Measurements from ENCODE around the gene VIPR2. TPM values are rescaled to one million over a fixed set of nuclear protein-coding genes. Genes with fewer than 3 reads are reported as not detected.

VIPR2 gene
- total RNA-seq, 1 donor from 2014 or later, result 0.07 TPM

- H3K27ac Mint-ChIP-seq (ENCODE audit: unreplicated experiment), result peak overlapping the region; percentile 64
- TF ChIP-seq, protein P1, sequence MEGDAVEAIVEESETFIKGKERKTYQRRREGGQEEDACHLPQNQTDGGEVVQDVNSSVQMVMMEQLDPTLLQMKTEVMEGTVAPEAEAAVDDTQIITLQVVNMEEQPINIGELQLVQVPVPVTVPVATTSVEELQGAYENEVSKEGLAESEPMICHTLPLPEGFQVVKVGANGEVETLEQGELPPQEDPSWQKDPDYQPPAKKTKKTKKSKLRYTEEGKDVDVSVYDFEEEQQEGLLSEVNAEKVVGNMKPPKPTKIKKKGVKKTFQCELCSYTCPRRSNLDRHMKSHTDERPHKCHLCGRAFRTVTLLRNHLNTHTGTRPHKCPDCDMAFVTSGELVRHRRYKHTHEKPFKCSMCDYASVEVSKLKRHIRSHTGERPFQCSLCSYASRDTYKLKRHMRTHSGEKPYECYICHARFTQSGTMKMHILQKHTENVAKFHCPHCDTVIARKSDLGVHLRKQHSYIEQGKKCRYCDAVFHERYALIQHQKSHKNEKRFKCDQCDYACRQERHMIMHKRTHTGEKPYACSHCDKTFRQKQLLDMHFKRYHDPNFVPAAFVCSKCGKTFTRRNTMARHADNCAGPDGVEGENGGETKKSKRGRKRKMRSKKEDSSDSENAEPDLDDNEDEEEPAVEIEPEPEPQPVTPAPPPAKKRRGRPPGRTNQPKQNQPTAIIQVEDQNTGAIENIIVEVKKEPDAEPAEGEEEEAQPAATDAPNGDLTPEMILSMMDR (IDR thresholded peaks at IDR 0.05), result no peak
- no peaks in the 10 kb centered on the region for H3K36me3 Mint-ChIP-seq (ENCODE audit: low read depth)
- peaks cover 15% of the 10 kb centered on the region for H3K27me3 Mint-ChIP-seq (ENCODE audit: low read depth)
- DNase-seq (ENCODE audit: low spot score), result no peak
- H3K4me3 Mint-ChIP-seq (ENCODE audit: unreplicated experiment), result no peak overlapping the region
- H3K4me1 Mint-ChIP-seq (ENCODE audit: low read depth), result peaks cover 15% of the 10 kb centered on the region
- H3K9me3 Mint-ChIP-seq (ENCODE audit: low read depth), result no peaks in the 10 kb centered on the region
Observed at GRCh38 chr7:159070431-159071148, 74.1 kb downstream of the VIPR2 start.

DNA sequence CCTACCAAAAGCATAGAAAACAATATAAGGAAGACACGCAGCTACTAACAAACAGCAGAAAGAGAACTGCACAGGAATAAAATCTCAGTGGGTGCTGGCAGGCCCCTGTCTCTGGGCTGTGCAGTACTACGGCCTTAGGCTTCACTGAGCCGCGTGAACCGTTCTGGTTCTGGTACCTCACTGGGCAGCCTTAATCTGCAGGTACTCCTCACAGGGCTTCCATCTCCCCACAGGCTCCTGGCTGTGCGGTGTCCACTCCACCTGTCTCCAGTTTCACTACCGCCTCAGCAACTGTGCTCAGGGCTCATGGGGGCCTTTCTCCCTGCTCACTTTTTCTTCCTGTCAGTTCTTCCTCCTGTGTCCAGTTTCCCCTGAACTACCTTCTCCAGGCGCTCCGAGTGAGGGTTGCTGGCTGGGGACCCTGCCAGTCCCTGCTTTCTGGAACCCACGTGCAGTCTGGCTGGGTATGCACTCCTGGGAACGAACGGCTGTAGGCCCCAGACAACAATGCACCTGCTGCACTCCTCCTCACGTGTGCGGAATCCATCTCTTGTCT, 75.7 kb downstream of the VIPR2 start:
- peaks cover 12% of the 10 kb centered on the region for H3K27me3 Mint-ChIP-seq (ENCODE audit: low read depth)
- TF ChIP-seq, protein P1 (IDR thresholded peaks at IDR 0.05), result no peak
- no peak overlapping the region for H3K27ac Mint-ChIP-seq (ENCODE audit: unreplicated experiment)
- peaks cover 15% of the 10 kb centered on the region for H3K4me1 Mint-ChIP-seq (ENCODE audit: low read depth)
- no peak for DNase-seq (ENCODE audit: low spot score)
- no peaks in the 10 kb centered on the region for H3K36me3 Mint-ChIP-seq (ENCODE audit: low read depth)
- H3K4me3 Mint-ChIP-seq (ENCODE audit: unreplicated experiment), result no peak overlapping the region
- H3K9me3 Mint-ChIP-seq (ENCODE audit: low read depth), result no peaks in the 10 kb centered on the region

GRCh38 chr7:159068488-159068811, 76.2 kb downstream of the VIPR2 start:
- no peak for DNase-seq (ENCODE audit: low spot score)

DNA sequence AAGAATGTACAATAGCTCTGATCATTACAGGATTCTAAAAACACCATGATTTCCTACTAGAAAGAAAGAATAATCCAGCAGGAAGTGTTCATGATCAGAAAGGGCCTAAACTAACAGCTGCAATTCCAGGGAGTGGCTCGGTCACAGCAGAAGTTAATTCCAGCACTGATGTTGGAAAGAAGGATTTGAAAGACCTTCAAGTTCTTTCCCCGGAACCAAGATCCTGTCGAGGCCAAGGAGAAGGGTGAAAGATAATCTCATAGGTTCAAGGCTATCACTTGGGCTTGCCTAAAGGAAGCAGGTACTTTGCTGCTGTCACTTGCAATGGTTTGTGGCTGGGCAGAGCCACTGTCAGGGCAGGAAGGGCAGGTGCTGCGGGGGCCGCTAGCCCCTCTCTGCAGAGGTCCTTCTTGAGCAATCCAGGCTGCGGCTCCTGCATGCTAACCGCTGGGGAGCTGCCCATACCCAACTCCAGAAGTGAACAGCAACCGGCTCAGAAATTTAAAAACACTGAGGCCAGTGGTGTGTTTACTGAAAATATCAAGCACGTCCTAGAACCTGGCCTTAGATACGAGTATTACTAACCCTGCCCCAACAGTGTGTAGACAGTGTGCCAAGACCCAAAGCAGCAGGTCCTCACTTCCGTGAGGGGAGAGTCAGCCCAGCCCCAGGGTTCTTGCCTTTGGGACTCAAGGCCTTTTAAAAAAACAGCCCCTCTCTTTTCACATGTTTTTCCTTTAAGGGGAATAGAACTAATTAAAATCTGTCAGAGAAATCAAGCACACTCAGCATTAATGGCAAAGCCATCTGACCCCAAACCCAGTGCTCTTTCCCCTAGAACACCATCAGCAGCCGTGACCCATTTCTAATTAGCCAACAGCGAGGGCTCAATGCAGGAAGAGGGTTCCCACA, 76.8 kb downstream of the VIPR2 start:
- DNase-seq (ENCODE audit: low spot score), result no peak
- no peak overlapping the region for H3K27ac Mint-ChIP-seq (ENCODE audit: unreplicated experiment)

More at GRCh38 chr7:159068488-159068811, 76.2 kb downstream of the VIPR2 start:
- no peak overlapping the region for H3K4me3 Mint-ChIP-seq (ENCODE audit: unreplicated experiment)
- H3K27me3 Mint-ChIP-seq (ENCODE audit: low read depth), result peaks cover 10% of the 10 kb centered on the region
- H3K36me3 Mint-ChIP-seq (ENCODE audit: low read depth), result no peaks in the 10 kb centered on the region
- H3K4me1 Mint-ChIP-seq (ENCODE audit: low read depth), result peaks cover 15% of the 10 kb centered on the region
- H3K9me3 Mint-ChIP-seq (ENCODE audit: low read depth), result no peaks in the 10 kb centered on the region
- TF ChIP-seq, protein P1 (IDR thresholded peaks at IDR 0.05), result no peak
- H3K27ac Mint-ChIP-seq (ENCODE audit: unreplicated experiment), result no peak overlapping the region

More for the DNA sequence above, 76.8 kb downstream of the VIPR2 start:
- no peaks in the 10 kb centered on the region for H3K9me3 Mint-ChIP-seq (ENCODE audit: low read depth)
- no peaks in the 10 kb centered on the region for H3K36me3 Mint-ChIP-seq (ENCODE audit: low read depth)
- peaks cover 15% of the 10 kb centered on the region for H3K4me1 Mint-ChIP-seq (ENCODE audit: low read depth)
- TF ChIP-seq, protein P1 (IDR thresholded peaks at IDR 0.05), result no peak
- H3K27me3 Mint-ChIP-seq (ENCODE audit: low read depth), result peaks cover 10% of the 10 kb centered on the region
- no peak overlapping the region for H3K4me3 Mint-ChIP-seq (ENCODE audit: unreplicated experiment)

All from chondrocyte (in vitro differentiated cells).